Upper lobe of left lung (tissue), 4 donors: ENCODE results near the gene NDRG2.

Experiments
- POLR2AphosphoS5 ChIP-seq, 2 donors: sonication (generic); formaldehyde crosslinking; IDR thresholded peaks; one replicate each; pipeline ENCODE4 v1.5.1; 2017; ENCODE audit warnings: antibody characterized with exemption in 2 of 2
- TF ChIP-seq, protein P1 (sequence below), 6 experiments: fragments of 450-650 bp in 4 of 6; fragments of 200-600 bp in 2 of 6; sonication (generic) in 2 of 6; IDR thresholded peaks; one replicate each; pipeline ENCODE4 v1.5.1; 2016 to 2019; ENCODE audit warnings: antibody characterized with exemption in 6 of 6

DNA sequence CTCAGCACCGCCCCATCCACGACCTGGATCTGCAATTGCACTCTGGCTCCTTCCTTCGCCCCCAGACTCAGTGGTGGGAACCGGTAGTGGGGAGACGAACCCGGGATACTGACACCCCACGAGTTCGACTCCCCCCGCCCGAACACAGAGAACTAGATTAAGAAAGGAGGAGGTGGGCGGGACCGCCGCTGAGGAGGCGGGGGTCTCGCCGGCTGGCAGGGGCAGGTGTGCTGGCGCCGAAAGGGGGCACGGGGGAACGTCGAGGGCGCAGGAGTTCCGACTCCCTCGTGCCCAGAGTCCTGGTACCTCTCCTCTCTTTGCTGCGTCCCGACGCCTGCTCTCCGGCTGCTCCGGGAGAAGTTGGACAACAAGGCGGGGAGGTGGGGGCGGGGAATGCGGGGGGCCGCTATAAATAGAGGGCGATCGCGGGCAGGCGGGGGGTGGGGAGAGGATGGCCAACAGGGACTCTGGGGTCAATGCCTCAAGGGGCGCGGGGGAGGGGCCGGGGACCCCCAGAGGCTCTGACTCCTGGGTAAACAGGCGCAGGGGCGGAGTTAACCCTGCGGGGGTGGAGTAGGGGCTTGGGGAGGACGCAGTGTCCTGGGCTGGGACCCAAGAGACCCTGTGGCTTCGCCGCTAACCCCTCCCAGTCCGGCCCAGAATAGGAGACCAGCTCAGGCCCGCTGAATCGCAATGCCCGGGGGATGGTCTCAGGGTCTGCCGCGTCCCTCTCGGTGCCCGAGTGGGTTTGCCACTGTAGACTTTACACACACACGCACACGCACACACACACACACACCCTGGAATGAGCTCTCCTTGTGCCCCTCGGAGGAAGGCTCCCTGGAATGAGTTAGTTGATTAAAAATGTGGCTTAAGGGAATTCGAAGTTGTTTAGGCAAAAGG is 761 bp upstream of the NDRG2 start:
- TF ChIP-seq, protein P1, sequence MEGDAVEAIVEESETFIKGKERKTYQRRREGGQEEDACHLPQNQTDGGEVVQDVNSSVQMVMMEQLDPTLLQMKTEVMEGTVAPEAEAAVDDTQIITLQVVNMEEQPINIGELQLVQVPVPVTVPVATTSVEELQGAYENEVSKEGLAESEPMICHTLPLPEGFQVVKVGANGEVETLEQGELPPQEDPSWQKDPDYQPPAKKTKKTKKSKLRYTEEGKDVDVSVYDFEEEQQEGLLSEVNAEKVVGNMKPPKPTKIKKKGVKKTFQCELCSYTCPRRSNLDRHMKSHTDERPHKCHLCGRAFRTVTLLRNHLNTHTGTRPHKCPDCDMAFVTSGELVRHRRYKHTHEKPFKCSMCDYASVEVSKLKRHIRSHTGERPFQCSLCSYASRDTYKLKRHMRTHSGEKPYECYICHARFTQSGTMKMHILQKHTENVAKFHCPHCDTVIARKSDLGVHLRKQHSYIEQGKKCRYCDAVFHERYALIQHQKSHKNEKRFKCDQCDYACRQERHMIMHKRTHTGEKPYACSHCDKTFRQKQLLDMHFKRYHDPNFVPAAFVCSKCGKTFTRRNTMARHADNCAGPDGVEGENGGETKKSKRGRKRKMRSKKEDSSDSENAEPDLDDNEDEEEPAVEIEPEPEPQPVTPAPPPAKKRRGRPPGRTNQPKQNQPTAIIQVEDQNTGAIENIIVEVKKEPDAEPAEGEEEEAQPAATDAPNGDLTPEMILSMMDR (IDR thresholded peaks at IDR 0.05) = no peak
- TF ChIP-seq POLR2AphosphoS5 (IDR thresholded peaks at IDR 0.05) = no peak
